ENCODE measurements around the gene ABCG4.

DNA sequence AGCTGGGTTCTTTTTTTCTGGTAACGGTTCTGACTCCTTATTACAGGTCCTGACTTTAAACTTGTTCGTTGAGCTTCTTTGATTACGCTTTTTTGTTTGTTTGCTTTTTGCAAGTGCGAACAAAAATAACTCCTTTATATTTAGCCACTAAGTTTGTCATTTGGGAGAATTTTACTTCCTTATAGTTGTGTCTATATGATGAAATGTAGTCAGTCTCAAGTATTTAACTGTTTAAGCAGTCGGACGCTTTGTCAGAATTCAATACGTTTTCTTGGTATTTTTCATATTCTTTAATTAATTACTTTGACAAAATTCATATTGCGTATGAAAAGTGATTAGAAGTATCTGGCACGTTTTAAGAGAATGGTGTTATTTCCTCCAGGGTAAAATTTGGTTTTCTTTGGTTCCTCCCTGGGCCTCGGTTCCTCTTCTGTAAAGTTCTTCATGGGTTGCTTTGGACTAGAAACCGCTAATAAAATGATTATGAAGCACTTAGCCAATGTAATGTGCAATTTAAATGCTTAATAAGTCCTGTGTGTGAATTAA is 58.6 kb downstream of the ABCG4 start:
- TF ChIP-seq, protein P1, sequence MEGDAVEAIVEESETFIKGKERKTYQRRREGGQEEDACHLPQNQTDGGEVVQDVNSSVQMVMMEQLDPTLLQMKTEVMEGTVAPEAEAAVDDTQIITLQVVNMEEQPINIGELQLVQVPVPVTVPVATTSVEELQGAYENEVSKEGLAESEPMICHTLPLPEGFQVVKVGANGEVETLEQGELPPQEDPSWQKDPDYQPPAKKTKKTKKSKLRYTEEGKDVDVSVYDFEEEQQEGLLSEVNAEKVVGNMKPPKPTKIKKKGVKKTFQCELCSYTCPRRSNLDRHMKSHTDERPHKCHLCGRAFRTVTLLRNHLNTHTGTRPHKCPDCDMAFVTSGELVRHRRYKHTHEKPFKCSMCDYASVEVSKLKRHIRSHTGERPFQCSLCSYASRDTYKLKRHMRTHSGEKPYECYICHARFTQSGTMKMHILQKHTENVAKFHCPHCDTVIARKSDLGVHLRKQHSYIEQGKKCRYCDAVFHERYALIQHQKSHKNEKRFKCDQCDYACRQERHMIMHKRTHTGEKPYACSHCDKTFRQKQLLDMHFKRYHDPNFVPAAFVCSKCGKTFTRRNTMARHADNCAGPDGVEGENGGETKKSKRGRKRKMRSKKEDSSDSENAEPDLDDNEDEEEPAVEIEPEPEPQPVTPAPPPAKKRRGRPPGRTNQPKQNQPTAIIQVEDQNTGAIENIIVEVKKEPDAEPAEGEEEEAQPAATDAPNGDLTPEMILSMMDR (IDR thresholded peaks at IDR 0.05): no peak
- no peak for TF ChIP-seq POLR2AphosphoS5 (IDR thresholded peaks at IDR 0.05)
- no peak for TF ChIP-seq POLR2A (IDR thresholded peaks at IDR 0.05; ENCODE audit: low read depth)
- no peak for TF ChIP-seq EP300 (IDR thresholded peaks at IDR 0.05)
